CD14-positive monocyte (primary cell): Measurements from ENCODE around the gene ITGA11. TPM values are rescaled to one million over a fixed set of nuclear protein-coding genes. Genes with fewer than 3 reads are reported as not detected.
A peak's percentile ranks its signal among the peaks of the same experiment; 100 is the strongest.

Source experiments
- DNase-seq, 3 donors: peaks; one replicate each; pipeline ENCODE4 v3.0.0-alpha.2; 2011 to 2022
- H2AFZ ChIP-seq: 2 replicates; pipeline ENCODE4 v1.6.0; 2012; ENCODE audit warnings: mild to moderate bottlenecking, low read depth, low read length, inconsistent platforms; ENCODE audit not compliant: insufficient read depth, poor library complexity, severe bottlenecking
- H3K27ac ChIP-seq, 2 donors: 1 replicate in 1 of 2; 2 replicates in 1 of 2; pipeline ENCODE4 v1.5.1; 2012 to 2013; ENCODE audit warnings: low read length in 2 of 2, control low read depth in 1 of 2, inconsistent platforms in 1 of 2, low read depth in 1 of 2, mild to moderate bottlenecking in 1 of 2
- H3K27me3 ChIP-seq, 2 donors: one replicate each; pipeline versions ENCODE4 v1.6.0 to v1.6.1; 2011 to 2013; ENCODE audit warnings: low read length in 2 of 2; ENCODE audit not compliant: control insufficient read depth in 2 of 2, insufficient read depth in 2 of 2
- H3K36me3 ChIP-seq, 2 donors: replicated peaks in 1 of 2; 1 replicate in 1 of 2; 2 replicates in 1 of 2; pipeline versions ENCODE4 v1.5.1 to v1.6.1; 2012 to 2013; ENCODE audit warnings: low read length in 2 of 2, control low read depth in 1 of 2, inconsistent platforms in 1 of 2, mild to moderate bottlenecking in 1 of 2; ENCODE audit not compliant: insufficient read depth in 2 of 2, control insufficient read depth in 1 of 2
- H3K4me1 ChIP-seq, 2 donors: 1 replicate in 1 of 2; 2 replicates in 1 of 2; pipeline versions ENCODE4 v1.5.1 to v1.6.1; 2012 to 2013; ENCODE audit warnings: low read length in 2 of 2, control low read depth in 1 of 2, inconsistent platforms in 1 of 2, mild to moderate bottlenecking in 1 of 2, moderate library complexity in 1 of 2; ENCODE audit not compliant: insufficient read depth in 2 of 2, control insufficient read depth in 1 of 2
- H3K4me2 ChIP-seq: replicated peaks from 2 replicates; pipeline ENCODE3; 2012; ENCODE audit warnings: low read length, moderate library complexity, mild to moderate bottlenecking; ENCODE audit not compliant: poor library complexity, severe bottlenecking; ENCODE audit errors: extremely low read depth
- H3K4me3 ChIP-seq, 3 experiments: fragments of 200-600 bp in 1 of 3; sonication (generic) in 1 of 3; replicated peaks in 1 of 3; 1 replicate in 2 of 3; 2 replicates in 1 of 3; pipeline ENCODE4 v1.5.1; 2011 to 2013; ENCODE audit warnings: low read length in 3 of 3, mild to moderate bottlenecking in 3 of 3, control low read depth in 2 of 3, low read depth in 2 of 3, inconsistent platforms in 1 of 3, moderate library complexity in 1 of 3
- H3K79me2 ChIP-seq: 2 replicates; pipeline ENCODE4 v1.6.0; 2012; ENCODE audit warnings: mild to moderate bottlenecking, control low read depth, inconsistent platforms, low read length, moderate library complexity; ENCODE audit not compliant: insufficient read depth
- H3K9ac ChIP-seq: 2 replicates; pipeline ENCODE4 v1.6.0; 2017; ENCODE audit warnings: low read length, mild to moderate bottlenecking; ENCODE audit not compliant: insufficient read depth, poor library complexity, severe bottlenecking
- H3K9me3 ChIP-seq, 2 donors: replicated peaks in 1 of 2; 1 replicate in 1 of 2; 2 replicates in 1 of 2; pipeline versions ENCODE4 v1.5.1 to v1.6.1; 2012 to 2013; ENCODE audit warnings: low read length in 2 of 2, control low read depth in 1 of 2; ENCODE audit not compliant: control insufficient read depth in 1 of 2, insufficient read depth in 1 of 2
- H4K20me1 ChIP-seq: 2 replicates; pipeline ENCODE4 v1.6.0; 2012; ENCODE audit warnings: mild to moderate bottlenecking, low read length, control low read depth, moderate library complexity; ENCODE audit not compliant: insufficient read depth
- H3K27ac Mint-ChIP-seq, 7 donors: one replicate each; pipeline ENCODE4 v1.8.0; 2020; ENCODE audit warnings: mild to moderate bottlenecking in 7 of 7, mixed read lengths in 7 of 7, moderate library complexity in 6 of 7, inconsistent platforms in 2 of 7
- H3K27me3 Mint-ChIP-seq, 3 donors: one replicate each; pipeline ENCODE4 v1.8.0; 2021 to 2022; ENCODE audit warnings: low read depth in 3 of 3, mild to moderate bottlenecking in 3 of 3, mixed read lengths in 3 of 3, moderate library complexity in 3 of 3, inconsistent platforms in 1 of 3
- H3K36me3 Mint-ChIP-seq, 2 donors: one replicate each; pipeline ENCODE4 v1.8.0; 2020; ENCODE audit warnings: mixed read lengths in 2 of 2, inconsistent platforms in 1 of 2, mild to moderate bottlenecking in 1 of 2
- H3K4me1 Mint-ChIP-seq: one replicate; pipeline ENCODE4 v1.8.0; 2020; ENCODE audit warnings: mild to moderate bottlenecking, mixed read lengths
- H3K4me3 Mint-ChIP-seq, 2 donors: one replicate each; pipeline ENCODE4 v1.8.0; 2020; ENCODE audit warnings: mild to moderate bottlenecking in 2 of 2, mixed read lengths in 2 of 2, moderate library complexity in 1 of 2
- H3K9me3 Mint-ChIP-seq, 7 donors: one replicate each; pipeline ENCODE4 v1.8.0; 2020 to 2022; ENCODE audit warnings: mixed read lengths in 7 of 7, mild to moderate bottlenecking in 6 of 7, moderate library complexity in 6 of 7, inconsistent platforms in 2 of 7
- CTCF ChIP-seq: fragments of 200-600 bp; IDR thresholded peaks from one replicate; pipeline ENCODE4 v1.8.0; 2022; ENCODE audit warnings: antibody characterized with exemption, mild to moderate bottlenecking
- WGBS: methylation state at CpG from one replicate; pipeline ENCODE4 v1.1.5; 2013; ENCODE audit warnings: missing lambda C conversion rate; ENCODE audit not compliant: insufficient coverage; 5-methylcytosine and 5-hydroxymethylcytosine counted together
- intact Hi-C, 2 donors: fragments of 100-400 bp; cut with micrococcal nuclease; formaldehyde crosslinking; loops; one replicate each; pipeline versions ENCODE4 v1.15.0 to v1.15.1; 2023
- polyA plus RNA-seq, 3 donors: library from polyadenylated mRNA; depleted of rRNA in 1 of 3; unstranded in 2 of 3; stranded (reverse) in 1 of 3; fragments of 300-500 nt in 2 of 3; fragments of >200 nt in 1 of 3; fragmentation: Illumina TruSeq in 2 of 3; gene quantifications; 1 replicate in 2 of 3; 2 replicates in 1 of 3; pipeline ENCODE4 v1.2.3, GENCODE V29; 2012 to 2021

The ITGA11 gene
- polyA plus RNA-seq, 3 donors = under 0.01 to 0.01 TPM; not detected in 1

GRCh38 chr15:68421798-68422402 is 10.1 kb downstream of the ITGA11 start:
- no peak overlapping the region for H3K4me3 Mint-ChIP-seq
- intact Hi-C loops = no loop called here
- TF ChIP-seq CTCF = no peak

GRCh38 chr15:68421115-68421551 is 10.8 kb downstream of the ITGA11 start:
- H3K9ac ChIP-seq = no peak overlapping the region
- no peaks in the 10 kb centered on the region for H3K79me2 ChIP-seq
- TF ChIP-seq CTCF = no peak
- H3K27ac ChIP-seq = no peak overlapping the region
- no peak overlapping the region for H3K4me3 ChIP-seq
- 48% methylated on average over 7 of the region's 7 CpGs for WGBS
- H2AFZ ChIP-seq = no peak overlapping the region
- no peak overlapping the region for H3K4me3 Mint-ChIP-seq
- H3K9me3 ChIP-seq = no peaks in the 10 kb centered on the region
- no peak overlapping the region for H3K4me2 ChIP-seq
- H3K27me3 Mint-ChIP-seq = peaks cover 0 to 12% (median 1%) of the 10 kb centered on the region in 3 donors
- H3K27ac Mint-ChIP-seq = peak overlapping the region in 1 of 7 donors; percentile 19
- no peaks in the 10 kb centered on the region for H3K4me1 ChIP-seq
- DNase-seq = no peak
- no peaks in the 10 kb centered on the region for H3K36me3 ChIP-seq
- peaks cover 6% of the 10 kb centered on the region for H3K4me1 Mint-ChIP-seq
- H4K20me1 ChIP-seq = no peaks in the 10 kb centered on the region
- intact Hi-C loops = no loop called here
- no peaks in the 10 kb centered on the region for H3K27me3 ChIP-seq
- no peaks in the 10 kb centered on the region for H3K9me3 Mint-ChIP-seq
- no peaks in the 10 kb centered on the region for H3K36me3 Mint-ChIP-seq

More at GRCh38 chr15:68421798-68422402, 10.1 kb downstream of the ITGA11 start:
- peaks cover 0 to 10% (median 1%) of the 10 kb centered on the region in 3 donors for H3K27me3 Mint-ChIP-seq
- DNase-seq = no peak
- Histone ChIP-seq H3K4me3 (no peak overlapping the region), H3K9ac (no peak overlapping the region), H2AFZ (no peak overlapping the region), H3K4me1 (no peaks in the 10 kb centered on the region), H3K4me2 (no peak overlapping the region), H3K9me3 (no peaks in the 10 kb centered on the region), H3K36me3 (no peaks in the 10 kb centered on the region), H4K20me1 (no peaks in the 10 kb centered on the region), H3K79me2 (no peaks in the 10 kb centered on the region), H3K27me3 (no peaks in the 10 kb centered on the region), H3K27ac (no peak overlapping the region)
- WGBS = 90% methylated on average over 10 of the region's 14 CpGs
- H3K9me3 Mint-ChIP-seq = no peaks in the 10 kb centered on the region
- H3K4me1 Mint-ChIP-seq = peaks cover 6% of the 10 kb centered on the region
- no peaks in the 10 kb centered on the region for H3K36me3 Mint-ChIP-seq
- H3K27ac Mint-ChIP-seq = no peak overlapping the region
